NCI-H1417 (cell line): ENCODE measurements around the gene FSTL4.
A peak's percentile ranks its signal among the peaks of the same experiment; 100 is the strongest.

Experiments
- DNase-seq, 3 experiments: peaks; one replicate each; lab custom pipeline; 2025; lab: John Stamatoyannopoulos, UW

FSTL4 gene

GRCh38 chr5:133294380-133294779 is 318.0 kb downstream of the FSTL4 start:
- DNase-seq = peak in 2 of 3 experiments; percentile 52 to 73

- DNase-seq = peak in 2 of 3 experiments; percentile 46 to 74
Measured at GRCh38 chr5:133293960-133294359, 318.4 kb downstream of the FSTL4 start.

GRCh38 chr5:133292300-133292699 is 320.0 kb downstream of the FSTL4 start:
- peak in 1 of 3 experiments; percentile 32 for DNase-seq

DNA sequence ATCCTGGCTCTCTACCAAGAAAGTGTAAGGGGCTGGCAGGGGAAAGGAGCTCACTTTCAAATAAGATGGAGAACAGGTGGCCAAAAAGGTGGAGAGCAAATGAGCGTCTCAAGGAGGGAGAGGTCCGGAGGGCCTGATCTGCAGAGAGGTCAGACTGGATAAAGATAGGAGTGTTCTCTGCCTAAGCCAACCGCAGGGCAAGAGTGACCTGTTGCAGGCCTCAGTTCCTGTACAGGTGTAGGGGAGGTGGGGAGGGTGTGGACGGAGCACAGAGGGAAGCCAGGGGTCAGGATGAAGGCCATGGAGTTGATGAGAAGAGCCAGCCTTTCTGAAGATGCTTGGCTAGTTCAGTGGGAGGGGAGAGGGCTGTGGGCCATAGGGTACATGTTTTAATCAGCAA is 320.8 kb downstream of the FSTL4 start:
- DNase-seq = no peak

DNA sequence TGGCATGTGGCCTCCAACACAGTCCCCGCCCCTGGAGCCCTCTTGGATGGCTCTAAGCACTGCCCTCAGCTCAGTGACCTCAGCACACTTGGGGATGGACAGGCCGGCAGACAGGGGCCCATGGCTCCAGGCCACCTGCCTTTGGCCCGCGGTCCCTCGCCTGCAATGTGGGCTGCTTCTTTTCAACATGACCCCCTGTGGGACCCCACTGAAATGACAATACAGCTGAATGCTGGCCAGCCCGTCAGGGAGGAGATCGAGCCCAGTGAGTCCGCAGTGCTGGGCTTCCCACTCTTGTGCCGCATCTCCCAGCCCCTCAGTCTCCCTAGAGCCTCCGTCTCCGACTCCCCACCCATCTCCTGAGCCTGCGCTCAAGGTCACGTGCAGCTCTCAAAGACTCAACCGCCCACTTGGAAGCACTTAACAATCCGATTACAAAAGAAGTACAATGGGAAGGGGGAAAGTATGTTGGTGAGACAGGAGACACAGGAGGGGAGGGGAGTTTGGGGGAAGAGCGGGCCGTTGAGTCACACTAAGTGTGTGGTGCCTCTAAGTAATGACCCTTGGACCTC is 321.6 kb downstream of the FSTL4 start:
- peak in 1 of 3 experiments; percentile 85 for DNase-seq

GRCh38 chr5:133289686-133290367 is 322.5 kb downstream of the FSTL4 start:
- DNase-seq = peak; percentile 44 to 83 (median 78)

- DNase-seq = peak in 2 of 3 experiments; percentile 8 to 17
Measured at GRCh38 chr5:133287500-133287899, 324.8 kb downstream of the FSTL4 start.

DNA sequence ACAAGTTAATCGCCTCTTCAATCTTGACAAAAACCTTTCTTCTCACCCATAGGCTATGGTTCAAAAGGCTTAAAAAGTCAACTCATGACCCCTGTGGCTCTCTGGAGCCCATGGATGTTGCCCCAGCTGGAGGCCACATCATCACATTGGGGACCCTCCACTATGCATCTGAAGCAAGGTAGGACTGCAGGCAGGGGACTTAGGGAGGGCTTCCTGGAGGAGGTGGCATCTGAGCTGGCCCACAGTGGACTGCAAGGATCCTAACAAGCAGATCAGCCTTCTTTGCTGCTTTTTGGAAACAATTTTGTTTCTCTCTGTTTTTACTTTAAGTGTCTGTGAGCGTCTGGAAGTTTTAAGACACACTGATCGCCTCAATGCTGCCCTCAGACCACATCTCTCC is 325.9 kb downstream of the FSTL4 start:
- DNase-seq = no peak

- no peak for DNase-seq
Measured at GRCh38 chr5:133285583-133286021, 326.7 kb downstream of the FSTL4 start.

DNA sequence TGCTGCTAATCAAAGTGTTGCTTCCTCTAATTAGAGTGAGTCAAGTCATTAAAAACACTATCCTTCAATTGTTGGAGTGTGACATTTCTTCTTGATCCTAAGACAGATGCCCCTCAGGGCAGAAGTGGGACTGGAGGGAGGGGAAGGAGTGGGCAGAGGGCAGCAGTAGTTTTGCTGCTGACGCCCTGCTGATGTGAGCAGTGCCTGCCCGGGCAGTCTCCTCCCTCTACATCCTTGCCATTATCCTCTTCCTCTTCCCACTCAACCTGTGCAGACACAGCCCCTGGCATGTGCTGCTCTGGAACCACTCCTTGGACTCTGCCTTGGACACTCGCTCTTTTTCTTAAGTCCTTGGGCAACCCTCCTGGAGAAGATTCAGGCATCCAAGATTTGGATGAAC is 328.0 kb downstream of the FSTL4 start:
- no peak for DNase-seq

DNA sequence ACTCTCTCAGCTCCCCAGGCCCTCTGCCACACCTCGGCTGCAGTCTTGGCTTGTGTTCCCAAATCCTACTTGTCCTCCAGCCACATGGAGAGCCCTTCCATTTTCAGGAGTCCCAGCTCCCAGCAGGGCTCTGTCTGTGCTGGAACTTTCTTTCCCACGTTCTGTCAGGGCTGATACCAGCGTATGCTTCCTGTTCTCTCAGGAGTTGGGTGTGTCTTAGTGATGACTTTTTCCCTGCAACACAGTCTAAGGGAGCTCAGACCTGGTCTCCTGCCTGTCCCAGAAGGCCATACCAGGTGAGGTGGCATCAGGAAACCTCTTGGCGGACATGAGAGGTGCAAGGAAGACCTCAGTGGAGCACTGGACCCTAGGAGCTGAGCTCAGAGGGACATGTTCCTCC is 334.0 kb downstream of the FSTL4 start:
- no peak for DNase-seq

DNA sequence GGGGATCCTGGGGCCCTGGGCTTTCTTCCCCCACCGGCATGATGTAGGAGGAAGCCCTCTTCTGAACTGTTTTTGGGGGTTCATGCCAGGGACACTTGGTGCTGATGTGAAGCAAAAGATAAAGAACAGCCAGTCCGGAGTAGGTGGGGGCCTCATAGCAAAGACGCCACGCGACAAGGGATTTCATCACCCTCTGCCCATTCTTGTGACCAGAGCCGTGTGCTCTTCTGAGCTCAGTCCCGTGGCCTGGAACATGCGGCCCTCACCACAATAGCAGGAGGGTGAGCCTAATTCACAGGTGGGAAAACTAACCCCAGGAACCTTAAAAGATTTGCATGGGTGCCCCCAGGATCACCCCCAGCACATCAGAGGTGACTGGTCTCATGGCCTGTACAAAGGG is 334.6 kb downstream of the FSTL4 start:
- DNase-seq = no peak

DNA sequence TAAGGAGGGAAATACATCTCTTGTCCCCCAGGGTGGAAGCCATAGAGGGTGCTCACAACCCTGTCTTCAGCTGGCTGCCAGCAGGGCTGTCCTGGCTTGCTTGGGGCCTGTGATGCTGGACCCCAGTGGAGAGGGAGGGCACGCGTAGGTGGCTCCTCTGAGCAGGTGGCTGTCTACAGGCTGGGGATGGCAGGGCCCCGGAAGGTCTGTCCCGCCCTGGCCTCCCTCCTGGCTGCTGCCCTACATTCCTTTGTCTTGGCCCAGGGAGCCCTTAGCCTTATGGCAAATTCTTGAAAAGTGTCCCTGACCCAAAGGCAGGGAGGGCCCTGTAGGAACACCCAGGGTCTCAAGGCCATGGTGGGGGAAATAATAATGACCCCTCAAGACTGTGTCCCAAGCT is 336.2 kb downstream of the FSTL4 start:
- DNase-seq = no peak

GRCh38 chr5:133275631-133276030 is 336.7 kb downstream of the FSTL4 start:
- no peak for DNase-seq

- peak in 1 of 3 experiments; percentile 55 for DNase-seq
Measured at GRCh38 chr5:133274597-133274935, 337.8 kb downstream of the FSTL4 start.

- no peak for DNase-seq
Measured at GRCh38 chr5:133273661-133274596, 338.4 kb downstream of the FSTL4 start.

DNA sequence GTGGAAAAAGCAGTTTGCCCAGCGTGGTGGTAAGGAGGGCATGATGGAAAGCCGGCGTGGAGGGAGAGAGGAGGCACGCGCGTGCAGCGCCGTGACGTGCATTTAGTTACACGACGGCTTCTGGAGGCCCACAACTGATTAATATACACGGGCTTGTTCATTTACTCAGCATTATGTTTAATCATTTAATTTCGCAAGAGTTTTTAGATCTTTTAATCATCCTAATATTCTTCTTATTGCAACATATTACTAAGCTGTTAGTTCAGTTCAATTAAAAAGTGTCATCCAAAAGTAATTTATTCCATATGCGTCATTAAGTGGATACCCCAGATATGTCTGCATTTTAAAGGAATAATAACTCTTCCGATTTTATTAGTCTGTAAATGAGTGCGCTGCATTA is 340.0 kb downstream of the FSTL4 start:
- no peak for DNase-seq

DNA sequence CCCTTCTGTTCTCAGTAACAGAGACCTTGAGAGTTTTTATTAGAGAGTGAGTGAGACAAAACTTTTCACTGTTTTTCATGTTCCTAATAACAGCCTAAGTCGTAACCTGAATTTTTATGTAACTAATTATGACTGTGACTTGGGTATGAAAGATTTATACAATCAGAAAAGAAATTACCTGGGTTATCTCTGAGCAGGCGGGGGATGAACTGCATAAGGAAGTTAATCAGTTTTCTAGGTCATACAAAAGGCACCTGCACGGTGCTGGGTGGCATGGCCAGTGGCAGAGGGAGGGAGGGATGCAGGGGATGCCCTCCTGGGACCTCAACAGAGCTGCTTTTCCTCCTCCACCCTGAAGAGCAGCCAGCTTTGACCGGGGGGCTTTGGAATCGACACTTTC is 340.7 kb downstream of the FSTL4 start:
- DNase-seq = no peak

- DNase-seq = no peak
Measured at GRCh38 chr5:133269691-133270090, 342.6 kb downstream of the FSTL4 start.

GRCh38 chr5:133267601-133268000 is 344.7 kb downstream of the FSTL4 start:
- DNase-seq = no peak

DNA sequence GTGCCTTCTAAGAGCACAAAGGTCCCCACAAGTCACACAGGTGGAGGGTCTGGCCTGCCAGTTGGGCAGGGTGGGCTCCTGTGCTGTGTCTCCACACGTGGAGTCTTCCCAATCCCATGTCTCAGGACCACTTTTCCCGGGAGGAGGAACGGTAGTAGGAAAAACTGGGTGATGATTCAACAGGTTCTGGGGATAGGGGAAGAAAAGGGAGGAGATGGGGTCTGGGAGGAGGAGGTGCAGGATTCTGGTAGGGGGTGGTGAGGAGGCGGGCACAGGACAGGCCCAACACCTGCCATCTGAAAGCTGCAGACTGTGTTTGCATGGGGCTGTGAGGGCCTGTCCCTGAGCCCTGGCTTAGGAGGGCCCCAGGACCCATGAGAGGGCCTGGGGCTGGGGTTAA is 345.4 kb downstream of the FSTL4 start:
- no peak for DNase-seq

DNA sequence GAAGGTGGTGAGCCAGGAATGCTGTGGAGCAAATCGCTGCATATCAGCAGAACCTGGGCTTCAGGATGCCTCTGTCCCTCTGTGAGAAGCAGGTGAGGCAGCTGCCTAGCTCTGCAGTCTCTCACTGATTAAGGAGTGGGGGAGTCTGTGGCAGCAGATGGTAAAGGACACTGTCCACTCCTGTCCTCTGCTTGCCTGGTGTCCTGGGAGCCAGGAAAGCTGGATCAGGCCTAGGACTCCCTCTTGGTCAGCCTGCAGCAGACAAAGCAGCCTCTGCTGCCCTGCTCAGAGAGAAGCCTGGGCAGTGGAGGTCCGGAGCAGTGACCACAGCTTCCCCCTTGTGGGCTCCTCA is 345.8 kb downstream of the FSTL4 start:
- no peak for DNase-seq
